OCI-LY3 (cell line): ENCODE data around the gene ALDH8A1.

Experiments used
- H2AFZ ChIP-seq: fragments of 200-600, 300-600 bp; shearing (Covaris generic); 2 replicates; pipeline ENCODE4 v1.6.0; 2014; ENCODE audit warnings: antibody characterized with exemption, low read depth, low read length
- H3K27ac ChIP-seq: fragments of 200-600, 300-600 bp; sonication (generic); 2 replicates; pipeline ENCODE4 v1.5.1; 2014; ENCODE audit warnings: mild to moderate bottlenecking, low read length, moderate library complexity, mixed read lengths
- H3K27me3 ChIP-seq: fragments of 200-600, 300-600 bp; sonication (generic); 2 replicates; pipeline ENCODE4 v1.6.1; 2014; ENCODE audit warnings: low read depth, low read length, mixed read lengths
- H3K36me3 ChIP-seq: fragments of 200-600, 300-600 bp; sonication (generic); replicated peaks from 2 replicates; pipeline ENCODE3; 2014; ENCODE audit warnings: low read depth, low read length, mixed read lengths
- H3K4me1 ChIP-seq: fragments of 300-600, 200-600 bp; sonication (generic); 2 replicates; pipeline ENCODE4 v1.6.1; 2014; ENCODE audit warnings: low read length, mixed read lengths
- H3K4me2 ChIP-seq: fragments of 200-600, 300-600 bp; sonication (generic); 2 replicates; pipeline ENCODE4 v1.6.1; 2014; ENCODE audit warnings: low read length, mixed read lengths
- H3K4me3 ChIP-seq: fragments of 300-600, 200-600 bp; sonication (generic); 2 replicates; pipeline ENCODE4 v1.5.1; 2014; ENCODE audit warnings: antibody characterized with exemption, mild to moderate bottlenecking, low read length, moderate library complexity
- H3K79me2 ChIP-seq: fragments of 300-600, 200-600 bp; shearing (Covaris generic); 2 replicates; pipeline ENCODE4 v1.6.1; 2014; ENCODE audit warnings: mild to moderate bottlenecking, low read length, mixed read lengths
- H3K9ac ChIP-seq: fragments of 300-600, 200-600 bp; shearing (Covaris generic); 2 replicates; pipeline ENCODE4 v1.6.0; 2014; ENCODE audit warnings: mild to moderate bottlenecking, low read length, moderate library complexity
- H3K9me3 ChIP-seq: fragments of 200-600, 300-600 bp; shearing (Covaris generic); 2 replicates; pipeline ENCODE4 v1.6.1; 2014; ENCODE audit warnings: low read length, mixed read lengths; ENCODE audit not compliant: insufficient read depth
- H4K20me1 ChIP-seq: fragments of 200-600, 300-600 bp; sonication (generic); 2 replicates; pipeline ENCODE4 v1.6.1; 2016; ENCODE audit warnings: low read length, mixed read lengths; ENCODE audit not compliant: insufficient read depth
- CTCF ChIP-seq: fragments of 200-600, 300-600 bp; sonication (generic); IDR thresholded peaks from 2 replicates; pipeline ENCODE4 v1.5.1; 2014; ENCODE audit warnings: antibody characterized with exemption, low read length, low read depth
- EZH2phosphoT487 ChIP-seq: fragments of 200-600 bp; shearing (Covaris generic); IDR thresholded peaks from 2 replicates; pipeline ENCODE4 v1.6.1; 2018; ENCODE audit warnings: antibody characterized with exemption, mixed run types, low read depth

Gene ALDH8A1

GRCh38 chr6:134994431-134994830 lies 44.5 kb upstream of the ALDH8A1 start:
- no peak overlapping the region for H3K9ac ChIP-seq
- H3K27me3 ChIP-seq: no peaks in the 10 kb centered on the region
- H3K36me3 ChIP-seq: peaks cover 18% of the 10 kb centered on the region

GRCh38 chr6:134992155-134992554 lies 42.3 kb upstream of the ALDH8A1 start:
- H3K4me2 ChIP-seq: no peak overlapping the region
- H3K27ac ChIP-seq: no peak overlapping the region
- no peak overlapping the region for H3K4me3 ChIP-seq
- H3K9ac ChIP-seq: no peak overlapping the region
- H3K27me3 ChIP-seq: no peaks in the 10 kb centered on the region
- peaks cover 25% of the 10 kb centered on the region for H3K36me3 ChIP-seq
- H3K4me1 ChIP-seq: peaks cover 4% of the 10 kb centered on the region; the same call in 1 of the 2 replicates
- no peaks in the 10 kb centered on the region for H3K9me3 ChIP-seq
- no peaks in the 10 kb centered on the region for H3K79me2 ChIP-seq
- H2AFZ ChIP-seq: no peak overlapping the region
- TF ChIP-seq EZH2phosphoT487 (no peak), CTCF (no peak)
- H4K20me1 ChIP-seq: no peaks in the 10 kb centered on the region

More at GRCh38 chr6:134994431-134994830, 44.5 kb upstream of the ALDH8A1 start:
- no peaks in the 10 kb centered on the region for H3K9me3 ChIP-seq
- no peaks in the 10 kb centered on the region for H4K20me1 ChIP-seq
- H3K4me3 ChIP-seq: no peak overlapping the region
- no peak overlapping the region for H3K27ac ChIP-seq
- H3K4me2 ChIP-seq: no peak overlapping the region
- no peaks in the 10 kb centered on the region for H3K79me2 ChIP-seq
- H2AFZ ChIP-seq: no peak overlapping the region
- peaks cover 4% of the 10 kb centered on the region; the same call in 1 of the 2 replicates for H3K4me1 ChIP-seq
- no peak for TF ChIP-seq CTCF
- TF ChIP-seq EZH2phosphoT487: no peak

GRCh38 chr6:134990262-134990661 lies 40.4 kb upstream of the ALDH8A1 start:
- peaks cover 15% of the 10 kb centered on the region for H3K36me3 ChIP-seq
- H3K9ac ChIP-seq: no peak overlapping the region
- H3K4me2 ChIP-seq: no peak overlapping the region
- no peak for TF ChIP-seq CTCF
- TF ChIP-seq EZH2phosphoT487: no peak
- no peaks in the 10 kb centered on the region for H4K20me1 ChIP-seq
- no peaks in the 10 kb centered on the region for H3K9me3 ChIP-seq
- no peak overlapping the region for H3K4me3 ChIP-seq
- H2AFZ ChIP-seq: no peak overlapping the region
- H3K27me3 ChIP-seq: no peaks in the 10 kb centered on the region
- peaks cover 4% of the 10 kb centered on the region; the same call in 1 of the 2 replicates for H3K4me1 ChIP-seq
- no peaks in the 10 kb centered on the region for H3K79me2 ChIP-seq
- H3K27ac ChIP-seq: no peak overlapping the region

- Histone ChIP-seq H2AFZ (no peak overlapping the region), H3K4me2 (no peak overlapping the region), H3K79me2 (no peaks in the 10 kb centered on the region), H3K9ac (no peak overlapping the region), H4K20me1 (no peaks in the 10 kb centered on the region), H3K4me1 (peaks cover 17% of the 10 kb centered on the region), H3K27ac (no peak overlapping the region), H3K9me3 (no peaks in the 10 kb centered on the region), H3K27me3 (no peaks in the 10 kb centered on the region), H3K4me3 (no peak overlapping the region), H3K36me3 (peaks cover 41% of the 10 kb centered on the region)
- TF ChIP-seq EZH2phosphoT487 (no peak), CTCF (no peak)
These were observed 34.9 kb upstream of the ALDH8A1 start for GRCh38 chr6:134984821-134985220.
